Myocyte (in vitro differentiated cells): ENCODE data around the gene MAP3K8. TPM values are rescaled to one million over a fixed set of nuclear protein-coding genes. Genes with fewer than 3 reads are reported as not detected.

Experiments
- DNase-seq: peaks from one replicate; pipeline ENCODE4 v3.0.0-alpha.2; 2012; ENCODE audit warnings: low read depth
- total RNA-seq: library from RNA; depleted of rRNA; stranded (reverse); fragments of >200 nt; gene quantifications from 2 replicates; pipeline ENCODE4 v1.2.3, GENCODE V29; 2014

The MAP3K8 gene
- total RNA-seq, 1 donor from 2014 or later = 7.2 TPM

DNA sequence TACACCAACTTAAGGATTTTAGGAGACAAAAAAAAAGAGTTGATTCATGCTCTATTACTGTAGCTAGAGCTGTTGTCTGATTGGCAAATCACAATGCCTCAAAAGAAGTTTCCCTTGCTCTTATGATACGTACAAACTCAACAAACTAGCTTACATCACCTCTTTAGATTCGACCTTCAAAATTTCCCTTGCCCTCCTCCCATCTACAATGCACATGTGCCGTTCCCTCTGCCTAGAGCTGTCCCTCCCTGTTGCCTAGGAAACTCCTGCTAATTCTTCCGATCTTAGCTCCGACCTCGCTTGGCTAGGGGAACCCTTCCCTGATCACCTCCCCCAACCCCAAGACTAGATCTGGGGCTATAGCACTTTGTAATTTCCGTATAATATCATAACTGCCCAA, 55.4 kb downstream of the MAP3K8 start:
- no peak for DNase-seq

DNA sequence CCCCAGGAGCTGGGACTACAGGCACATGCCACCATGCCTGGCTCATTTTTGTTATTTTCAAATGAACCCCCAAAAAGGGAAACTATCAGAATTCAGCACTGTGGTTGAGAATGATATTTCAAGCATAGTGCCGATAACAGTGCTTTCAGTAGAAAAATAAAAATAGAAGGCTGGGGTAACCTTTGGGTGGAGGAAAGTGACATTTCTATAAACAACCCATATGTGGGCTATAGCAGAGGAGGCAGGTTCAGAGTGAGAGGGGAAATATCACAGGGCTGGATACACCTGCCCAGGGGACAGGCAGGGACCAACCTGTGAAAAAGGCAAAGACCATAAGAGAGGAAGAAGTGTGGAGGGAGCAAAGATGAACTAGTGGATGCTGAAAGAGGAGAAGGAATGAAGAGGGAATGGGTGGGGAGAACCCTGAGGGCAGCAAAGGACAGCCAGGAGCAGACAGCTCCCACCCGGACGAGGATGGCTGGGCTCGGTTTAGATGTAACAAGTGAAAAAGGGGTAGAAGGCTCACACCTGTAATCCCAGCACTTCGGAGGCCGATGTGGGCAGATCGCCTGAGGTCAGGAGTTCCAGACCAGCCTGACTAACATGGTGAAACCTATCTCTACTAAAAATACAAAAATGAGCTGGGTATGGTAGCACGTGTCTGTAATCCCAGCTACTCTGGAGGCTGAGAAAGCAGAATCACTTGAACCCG, 56.5 kb downstream of the MAP3K8 start:
- no peak for DNase-seq

DNA sequence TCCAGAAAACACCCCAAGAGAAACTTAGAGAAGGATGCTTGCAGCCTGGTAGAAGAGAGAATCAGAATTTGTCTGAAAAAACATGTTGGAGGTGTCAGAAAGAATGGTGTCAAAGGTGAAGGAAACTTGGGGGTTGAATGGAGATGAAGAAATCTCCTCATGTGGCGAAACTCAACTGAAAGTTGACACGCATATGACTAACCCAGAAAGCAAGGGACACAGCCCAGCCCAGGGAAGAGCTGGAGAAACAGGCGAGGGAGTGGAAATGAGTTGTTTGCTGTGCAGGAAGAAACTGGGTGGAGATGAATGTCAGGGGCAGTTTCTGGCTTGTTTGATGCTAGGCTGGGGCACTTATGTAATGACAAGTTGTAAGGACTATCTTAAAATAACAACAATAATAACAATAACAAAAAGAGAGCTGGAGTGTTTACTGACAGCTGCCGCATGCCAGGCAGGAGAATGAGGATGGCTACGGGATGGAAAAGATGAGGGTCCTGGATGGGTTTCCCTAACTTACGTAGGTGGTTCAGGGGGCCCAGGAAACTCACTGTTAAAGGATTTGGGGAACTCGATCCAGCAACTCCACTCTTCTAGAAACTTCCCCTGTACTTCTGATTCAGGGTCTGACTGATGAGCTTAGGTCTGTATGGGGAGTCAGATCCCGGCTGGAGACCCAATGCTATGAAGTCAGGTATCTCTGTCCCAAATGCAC, 57.4 kb downstream of the MAP3K8 start:
- DNase-seq = no peak

DNA sequence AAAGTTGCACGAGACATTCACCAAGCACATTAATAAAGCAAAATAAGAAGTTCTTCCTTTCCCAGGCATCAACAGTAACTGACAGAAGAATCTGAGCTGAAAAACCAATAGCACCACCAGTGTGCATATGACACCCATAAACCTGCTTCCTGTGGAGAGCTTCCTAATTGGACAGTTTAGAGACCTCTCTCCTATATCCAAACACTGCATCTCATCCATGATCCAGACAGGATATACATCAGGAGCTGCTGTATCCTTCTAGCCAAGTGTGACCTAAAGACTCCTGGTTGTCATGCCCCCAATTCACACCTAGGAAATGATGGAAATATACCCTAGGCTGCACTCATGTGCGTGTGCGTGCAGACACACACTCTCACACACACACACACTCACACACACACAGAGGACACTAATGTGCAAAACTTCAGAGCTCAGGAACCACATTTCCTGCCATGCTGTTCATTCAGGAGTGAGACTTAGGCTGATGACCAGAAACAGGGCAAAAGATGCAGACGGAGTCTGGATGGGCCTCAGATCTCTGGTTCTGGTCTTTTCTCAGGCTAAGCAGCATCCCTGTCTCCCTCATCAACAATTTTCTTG, 58.0 kb downstream of the MAP3K8 start:
- DNase-seq = no peak

DNA sequence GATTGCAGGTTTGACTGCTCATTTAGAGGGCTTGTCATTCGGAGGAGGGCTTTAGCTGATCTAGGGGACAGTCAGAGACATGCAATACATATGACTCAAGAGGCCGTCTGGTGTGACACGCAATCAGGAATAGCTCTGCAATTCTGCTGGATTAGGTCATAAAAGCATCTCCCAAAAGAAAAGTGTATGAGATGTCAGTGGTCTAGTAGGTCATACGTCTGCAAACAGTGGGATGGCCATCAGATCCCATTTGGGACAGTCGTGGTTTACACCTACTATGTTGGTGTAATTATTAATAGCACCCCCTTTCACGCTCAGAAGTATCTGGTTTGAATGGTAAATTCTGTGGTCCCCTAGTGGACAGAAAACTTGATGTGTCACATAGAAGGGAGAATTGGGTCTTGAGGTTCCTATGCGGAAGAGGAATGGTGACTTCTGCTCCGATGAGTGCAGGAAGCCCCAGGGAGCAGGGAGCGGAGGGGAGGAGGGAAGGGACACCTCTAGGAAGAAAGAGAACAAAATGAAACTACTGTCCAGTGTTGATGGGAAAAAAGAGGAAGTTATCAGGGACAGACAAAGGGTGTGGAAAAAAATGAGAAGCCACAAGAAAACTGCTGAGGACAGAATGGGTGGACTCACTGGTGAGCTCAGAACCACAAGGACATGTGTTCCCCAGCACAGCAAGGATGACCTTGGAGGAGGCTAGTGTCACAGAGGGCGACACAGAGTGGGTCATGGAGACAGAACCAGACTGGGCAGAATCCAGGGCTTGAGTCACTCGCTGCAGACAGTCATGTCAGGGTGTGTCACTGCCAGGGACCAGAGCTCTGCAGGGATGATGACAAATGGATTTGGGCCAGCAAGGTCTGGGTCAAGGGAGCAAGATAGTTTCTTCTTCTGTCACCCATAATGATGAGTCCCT, 59.9 kb downstream of the MAP3K8 start:
- DNase-seq = peak; percentile 80

DNA sequence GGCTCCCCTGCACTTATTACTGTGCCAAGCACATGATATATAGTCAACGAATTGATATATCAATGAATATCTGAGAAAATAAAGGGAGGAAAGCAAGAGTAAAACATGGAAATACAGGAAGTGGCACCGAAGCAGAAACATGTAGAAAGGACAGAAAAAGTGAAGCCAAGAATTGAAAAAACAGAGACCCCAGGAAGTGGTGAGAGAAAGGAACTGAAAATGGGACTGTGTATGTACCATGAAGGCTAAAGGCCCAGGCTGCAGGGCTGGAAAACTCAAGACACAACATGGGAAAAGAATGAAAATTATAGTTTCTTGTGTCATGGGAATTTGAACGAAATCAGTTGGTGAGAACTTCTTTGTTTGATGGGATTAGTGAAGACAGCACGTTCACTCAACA, 60.6 kb downstream of the MAP3K8 start:
- no peak for DNase-seq

DNA sequence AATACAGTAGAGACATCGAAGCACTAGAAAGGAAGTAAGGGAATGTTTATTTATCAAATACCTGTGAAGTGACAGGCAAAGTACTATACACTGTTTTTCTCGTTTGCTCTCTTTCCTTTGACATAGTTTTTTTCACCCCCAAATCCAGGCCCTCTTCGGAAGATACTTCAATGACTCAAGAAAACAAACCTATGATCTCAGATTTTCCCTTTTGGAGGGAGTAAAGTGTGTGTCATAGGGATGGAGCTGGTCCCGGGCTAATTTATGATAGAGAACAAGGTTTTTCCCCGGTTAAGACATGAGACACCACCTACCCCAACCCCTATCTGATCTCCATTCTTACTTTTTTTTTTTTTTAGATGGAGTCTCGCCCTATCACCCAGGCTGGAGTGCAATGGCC, 61.7 kb downstream of the MAP3K8 start:
- no peak for DNase-seq

DNA sequence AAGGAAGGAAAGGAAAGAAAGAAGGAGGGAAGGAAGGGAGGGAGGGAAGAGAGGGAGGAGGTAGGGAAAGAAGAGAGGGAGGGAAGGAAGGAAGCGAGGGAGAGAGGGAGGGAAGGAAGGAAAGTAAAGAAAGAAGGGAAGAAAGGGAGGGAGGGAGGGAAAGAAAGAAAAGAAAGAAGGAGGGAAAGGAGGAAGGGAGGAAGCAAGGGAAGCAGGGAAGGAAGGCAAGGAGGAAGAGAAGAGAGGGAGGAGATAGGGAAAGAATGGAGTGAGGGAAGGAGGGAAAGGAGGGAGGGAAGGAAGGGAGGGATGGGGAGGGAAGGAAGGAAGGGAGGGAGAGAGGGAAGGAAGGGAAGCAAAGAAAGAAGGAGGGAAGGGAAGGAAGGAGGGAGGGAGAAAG, 65.8 kb downstream of the MAP3K8 start:
- DNase-seq = no peak

DNA sequence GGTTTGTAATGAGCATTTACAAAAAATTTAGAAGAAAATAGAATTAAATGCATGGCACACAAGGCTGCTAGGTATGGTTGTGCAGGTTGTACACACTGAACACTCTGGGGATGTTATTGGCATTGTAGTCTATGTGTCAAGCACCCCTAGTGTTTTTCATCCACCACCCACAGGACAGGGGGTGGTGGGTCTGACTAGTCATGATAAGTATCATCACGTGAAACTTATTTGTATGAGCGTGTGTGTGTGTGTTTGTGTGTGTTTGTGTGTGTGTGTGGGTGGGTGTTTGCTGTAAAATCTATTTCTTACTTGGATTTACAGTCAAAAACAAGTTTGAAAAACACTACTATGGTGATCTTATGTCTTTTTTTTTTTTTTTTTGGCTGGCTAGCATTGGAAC, 66.5 kb downstream of the MAP3K8 start:
- DNase-seq = no peak

DNA sequence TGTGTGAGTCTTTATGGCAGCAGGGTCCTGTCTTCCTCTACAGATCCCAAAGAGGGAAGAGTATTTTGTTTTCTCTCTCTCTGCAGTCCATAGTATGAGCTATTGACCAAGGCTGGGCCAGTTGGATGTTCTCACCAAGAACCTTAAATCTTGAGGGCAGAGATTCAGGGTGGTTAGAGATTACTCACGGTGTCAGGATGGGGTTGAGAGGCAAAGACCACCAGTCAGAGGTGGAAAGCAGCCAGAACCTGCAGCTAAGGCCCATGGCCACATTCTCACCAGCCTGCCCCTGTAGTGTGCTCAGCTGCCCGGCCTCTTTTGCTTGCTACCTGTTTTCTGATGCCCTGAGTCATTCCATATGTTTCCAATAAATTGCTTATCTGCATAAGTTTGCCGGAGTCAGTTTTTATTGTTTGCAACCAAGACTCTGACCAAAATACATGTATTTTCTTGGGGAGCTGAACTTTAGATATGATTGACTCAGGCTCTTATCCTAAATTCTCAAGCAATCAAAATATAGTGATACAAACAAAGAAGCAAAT, 67.0 kb downstream of the MAP3K8 start:
- DNase-seq = no peak

DNA sequence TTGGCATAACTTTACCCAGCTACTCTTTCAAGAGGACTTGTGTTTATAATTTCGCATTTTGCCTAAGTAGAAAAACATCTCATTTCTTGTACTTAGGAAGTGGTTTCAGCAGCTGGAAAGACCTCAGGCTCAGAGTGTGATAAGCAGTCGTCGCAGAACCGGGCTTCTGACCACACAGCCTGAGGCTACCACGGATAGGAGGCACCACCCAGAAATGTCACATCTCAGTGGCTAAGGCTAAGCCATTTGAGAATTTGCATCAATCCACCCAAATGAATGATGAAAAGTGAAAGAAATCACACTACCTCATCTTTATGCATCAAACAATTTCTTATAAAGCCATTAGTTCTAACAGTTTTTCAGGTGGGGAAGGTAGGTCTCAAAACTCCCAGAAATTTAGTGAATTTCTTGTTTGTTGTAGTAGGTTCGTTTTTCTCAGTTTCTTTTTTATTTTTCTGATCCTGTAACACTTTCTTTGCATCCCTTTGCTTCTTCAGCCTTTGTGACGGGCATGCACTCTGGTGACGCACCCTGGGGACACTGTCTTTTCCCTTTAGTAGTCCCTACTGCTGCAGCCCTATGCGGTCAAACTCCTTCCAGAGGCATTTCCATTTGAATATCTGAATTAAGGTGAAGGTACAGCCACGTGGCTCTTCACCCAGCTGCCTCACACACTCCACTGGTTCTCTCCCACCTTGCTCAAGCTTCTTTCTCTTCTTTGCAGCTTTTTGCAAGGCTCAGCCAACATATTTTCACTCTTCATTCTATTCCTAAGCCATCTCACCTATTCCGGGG, 68.5 kb downstream of the MAP3K8 start:
- peak; percentile 16 for DNase-seq

DNA sequence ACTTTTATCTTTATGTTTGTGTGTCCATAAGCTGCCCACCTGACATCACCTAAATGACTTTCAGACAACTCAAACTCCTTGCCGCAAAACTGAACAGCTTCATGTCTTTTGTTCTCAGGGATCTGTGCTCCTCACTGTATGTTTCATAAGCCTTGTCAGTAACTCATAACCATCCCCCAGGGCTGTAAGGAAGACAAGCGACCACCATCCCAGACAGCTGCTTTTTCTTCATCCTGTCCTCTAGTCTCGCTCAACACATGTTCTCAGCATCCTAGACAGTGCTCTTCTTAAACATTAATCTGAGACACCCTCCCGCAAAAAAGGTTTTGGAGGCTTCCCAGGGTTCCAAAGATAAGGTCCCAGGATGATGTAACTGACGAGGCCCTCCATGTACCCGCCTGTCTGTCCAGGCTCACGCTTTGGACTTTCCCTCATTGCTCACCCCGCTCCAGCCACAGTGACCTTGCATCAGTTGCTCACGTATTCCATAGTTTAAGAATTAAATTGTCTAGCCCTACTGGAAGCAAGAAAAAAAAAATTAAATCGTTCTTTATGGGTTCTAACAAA, 69.8 kb downstream of the MAP3K8 start:
- DNase-seq = no peak

DNA sequence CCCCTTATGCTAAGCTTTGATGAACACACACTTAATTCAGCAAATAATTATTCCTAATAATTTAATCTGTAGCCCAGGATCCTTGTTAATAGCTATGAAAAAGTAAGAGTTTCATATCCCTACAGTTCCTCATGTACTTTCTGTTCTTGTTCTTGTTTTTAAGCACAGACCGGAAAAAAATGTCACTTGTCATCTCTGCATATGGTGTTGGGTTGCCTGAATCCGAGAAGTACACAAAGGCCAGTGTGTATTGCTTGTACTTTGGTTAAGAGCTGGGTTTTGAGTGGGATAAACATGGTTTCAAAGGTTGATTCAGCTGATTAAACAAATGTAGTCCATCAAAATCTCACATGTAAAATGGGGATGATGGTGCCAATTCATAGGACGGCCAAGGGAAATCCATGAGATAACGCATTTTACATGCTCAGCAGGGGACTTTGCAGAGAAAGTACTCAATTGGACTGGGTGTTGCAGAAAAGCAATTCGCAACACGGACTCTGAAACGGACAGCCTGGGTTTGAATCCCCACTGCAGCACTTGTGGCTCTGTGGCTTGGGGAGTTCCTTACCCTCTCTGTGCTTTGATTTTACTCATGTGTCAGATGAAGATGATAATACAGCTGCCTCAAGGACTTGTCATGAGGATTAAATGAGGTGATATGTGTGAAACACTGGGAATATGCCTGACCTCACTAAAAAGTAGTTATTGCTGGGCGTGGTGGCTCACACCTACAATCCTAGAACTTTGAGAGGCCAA, 71.7 kb downstream of the MAP3K8 start:
- DNase-seq = no peak

DNA sequence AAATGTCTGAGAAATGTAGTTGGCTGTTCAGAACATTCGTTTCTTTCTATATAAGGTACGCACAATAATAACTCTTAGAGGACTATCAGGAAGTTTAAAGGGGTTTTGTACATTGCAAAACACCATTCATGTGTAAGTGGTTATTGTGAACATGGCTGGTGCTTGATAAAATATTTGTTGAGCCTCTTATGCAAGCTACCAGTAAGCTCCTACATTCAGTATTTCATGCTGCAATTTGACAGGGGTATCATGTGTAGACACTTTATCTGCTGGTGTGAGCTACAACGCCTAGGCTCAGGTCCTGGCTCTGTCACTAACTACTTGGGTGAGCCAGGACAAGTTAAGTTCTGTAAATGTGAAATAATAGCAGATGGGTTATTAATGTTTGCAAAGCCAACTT, 75.5 kb downstream of the MAP3K8 start:
- DNase-seq = no peak

DNA sequence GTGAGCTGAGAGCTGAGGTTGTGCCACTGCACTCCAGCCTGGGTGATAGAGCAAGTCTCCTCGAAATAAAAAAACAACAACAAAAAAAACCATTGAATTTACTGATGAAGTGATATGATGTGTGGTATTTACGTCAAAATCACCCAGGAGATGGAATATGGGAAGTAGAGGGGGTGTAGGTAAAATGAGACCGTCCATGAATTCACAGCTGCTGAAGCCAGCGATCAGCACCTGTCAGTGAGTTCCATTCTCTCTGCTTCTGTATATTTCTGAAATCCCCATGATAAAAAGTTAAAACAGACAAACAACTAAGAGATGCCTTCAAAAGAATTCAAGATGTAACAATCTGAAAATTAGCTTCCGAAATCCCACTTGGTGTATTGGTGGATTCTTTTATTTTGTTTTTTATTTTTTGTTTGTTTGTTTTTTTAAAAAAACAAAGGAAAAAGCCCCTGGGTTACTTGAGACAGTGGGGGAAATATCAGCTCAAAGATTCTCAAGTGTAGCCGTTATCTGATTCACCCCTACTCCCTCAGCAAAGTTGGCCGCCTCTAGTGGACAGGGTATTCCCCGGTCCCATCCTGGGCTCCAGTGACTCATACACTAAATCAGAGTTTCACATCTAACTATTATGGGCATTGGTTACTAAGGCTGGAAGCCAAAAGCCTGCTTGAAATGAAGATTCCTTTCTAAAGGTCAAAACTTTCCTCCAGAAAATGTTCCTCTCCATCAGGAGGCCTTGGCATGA, 76.4 kb downstream of the MAP3K8 start:
- DNase-seq = peak; percentile 78

DNA sequence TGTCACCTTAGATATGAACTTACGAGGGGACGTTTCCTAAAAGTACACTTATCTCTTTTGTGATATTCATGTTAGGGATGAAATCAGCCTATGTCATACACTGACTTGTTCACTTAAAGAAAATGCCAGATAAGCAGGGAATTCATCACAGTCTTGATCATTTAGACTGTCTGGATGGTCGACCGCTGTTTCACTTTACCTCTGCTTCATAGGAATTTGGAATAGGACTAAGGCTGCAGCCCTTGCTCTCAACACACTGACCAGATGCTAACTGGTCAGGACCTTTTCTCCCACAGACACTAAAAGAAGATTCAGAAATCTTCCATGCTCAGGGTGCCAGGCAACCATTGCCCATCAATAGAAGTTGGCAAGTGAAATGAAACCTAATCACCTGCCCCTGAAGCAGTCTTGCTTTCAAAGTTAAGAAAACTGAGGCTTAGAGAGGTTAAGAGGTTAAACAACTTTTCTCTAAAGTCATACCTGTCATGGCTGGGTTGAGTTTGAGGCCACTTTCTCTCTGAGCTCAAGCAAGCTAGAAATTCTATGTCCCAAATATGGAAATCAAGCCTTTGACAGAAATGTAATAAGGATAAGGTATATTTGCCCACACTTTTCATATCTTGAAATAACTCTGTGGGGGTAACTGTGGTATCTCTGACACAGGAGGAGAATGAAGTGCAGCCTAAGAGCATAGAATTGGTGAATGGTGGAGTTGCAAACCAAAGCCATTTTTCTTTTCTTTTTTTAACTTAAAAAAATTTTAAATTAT, 77.1 kb downstream of the MAP3K8 start:
- DNase-seq = peak; percentile 12
